ENCODE data around the gene NUTM2D.
"Not testable (repeated sequence)": the region's sequence is repeated elsewhere in the genome, so short reads cannot be mapped to it uniquely, and the experiment has no call there.

GRCh38 chr10:87391360-87391759 lies 33.8 kb downstream of the NUTM2D start:
- TF ChIP-seq CTCF (conservative IDR thresholded peaks at IDR 0.05 in 1 of 2, IDR thresholded peaks at IDR 0.05 in 1 of 2; ENCODE audit: low read depth in 1 of 2, low read length in 2 of 2); EZH2 (IDR thresholded peaks at IDR 0.05; ENCODE audit: low read length, missing control alignments): not testable (repeated sequence)
